Measurements from ENCODE around the gene INTS6.

INTS6 gene

GRCh38 chr13:51318015-51318414 lies 134.8 kb downstream of the INTS6 start:
- no peak for DNase-seq

GRCh38 chr13:51317262-51317661 lies 135.6 kb downstream of the INTS6 start:
- no peak for DNase-seq

GRCh38 chr13:51313619-51314018 lies 139.2 kb downstream of the INTS6 start:
- no peak for DNase-seq

GRCh38 chr13:51311957-51312520 lies 140.8 kb downstream of the INTS6 start:
- DNase-seq = no peak
